Testis (tissue), 2 donors: ENCODE measurements around the gene ABCA13.

Experiments
- CTCF ChIP-seq, 3 experiments: fragments of 450-650 bp in 2 of 3; fragments of 200-600 bp in 1 of 3; sonication (generic) in 1 of 3; IDR thresholded peaks; one replicate each; pipeline ENCODE4 v1.5.1; 2016 to 2019; ENCODE audit warnings: antibody characterized with exemption in 3 of 3, mild to moderate bottlenecking in 2 of 3, moderate library complexity in 1 of 3
- POLR2A ChIP-seq: fragments of 450-650 bp; IDR thresholded peaks from one replicate; pipeline ENCODE4 v1.6.1; 2017; ENCODE audit warnings: antibody characterized with exemption, mild to moderate bottlenecking, moderate library complexity

GRCh38 chr7:48140001-48140681, 31.1 kb upstream of the ABCA13 start:
- TF ChIP-seq POLR2A (no peak), CTCF (IDR thresholded peaks at IDR 0.05) (no peak)
